ENCODE results near the gene TMEM109. TPM values are rescaled to one million over a fixed set of nuclear protein-coding genes. Genes with fewer than 3 reads are reported as not detected.
A peak's percentile ranks its signal among the peaks of the same experiment; 100 is the strongest.

Gene TMEM109
- total RNA-seq, 3 donors from 2014 or later, result 77.6 to 112 (median 77.7) TPM

DNA sequence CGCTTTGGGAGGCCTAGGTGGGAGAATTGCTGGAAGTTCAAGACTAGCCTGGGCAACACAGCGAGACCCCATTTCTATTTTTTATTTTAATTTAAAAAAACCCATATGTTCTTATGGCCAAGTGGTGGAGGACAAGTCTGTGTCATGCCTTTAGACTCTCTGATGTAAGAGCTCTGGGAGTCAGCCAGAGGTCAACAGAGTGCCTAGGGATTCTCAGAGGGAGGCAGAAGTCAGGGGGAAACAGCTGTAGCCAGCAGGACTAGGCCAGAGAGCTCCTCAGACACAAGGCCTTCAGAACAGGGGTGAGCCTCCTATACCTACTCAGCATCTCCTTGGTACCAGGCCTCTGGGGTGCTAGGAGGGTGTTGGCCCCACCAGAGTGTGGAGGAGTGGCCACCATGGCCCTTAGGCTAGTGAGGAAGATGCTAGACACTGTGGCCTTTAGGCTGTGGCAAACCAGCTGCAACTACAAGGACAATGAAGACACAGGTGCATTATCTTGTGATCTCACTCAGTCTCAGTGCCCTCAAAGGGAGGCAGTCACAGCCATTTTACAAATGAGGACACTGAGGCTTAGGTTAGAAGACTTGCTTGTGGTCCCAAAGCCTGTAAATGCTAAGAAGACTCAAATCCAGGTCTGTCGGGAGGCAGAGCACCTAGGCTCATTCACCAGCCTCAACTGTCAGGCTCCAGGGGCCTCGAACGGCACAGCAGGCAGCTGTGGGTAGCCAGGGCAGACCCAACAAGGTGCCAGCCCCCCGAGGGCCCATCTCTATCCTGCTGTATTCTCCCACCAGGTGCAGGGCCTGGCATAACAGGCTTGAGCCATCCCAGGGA lies 41.6 kb upstream of the TMEM109 start:
- no peaks in the 10 kb centered on the region for H3K4me1 ChIP-seq
- DNase-seq (ENCODE audit: low spot score in 2 of 2), result no peak
- no peaks in the 10 kb centered on the region for H3K36me3 ChIP-seq
- peak overlapping the region; percentile 7 to 52 for H3K27ac ChIP-seq
- TF ChIP-seq POLR2A (IDR thresholded peaks at IDR 0.05) (no peak), POLR2AphosphoS5 (IDR thresholded peaks at IDR 0.05) (no peak)
- TF ChIP-seq, protein P1, sequence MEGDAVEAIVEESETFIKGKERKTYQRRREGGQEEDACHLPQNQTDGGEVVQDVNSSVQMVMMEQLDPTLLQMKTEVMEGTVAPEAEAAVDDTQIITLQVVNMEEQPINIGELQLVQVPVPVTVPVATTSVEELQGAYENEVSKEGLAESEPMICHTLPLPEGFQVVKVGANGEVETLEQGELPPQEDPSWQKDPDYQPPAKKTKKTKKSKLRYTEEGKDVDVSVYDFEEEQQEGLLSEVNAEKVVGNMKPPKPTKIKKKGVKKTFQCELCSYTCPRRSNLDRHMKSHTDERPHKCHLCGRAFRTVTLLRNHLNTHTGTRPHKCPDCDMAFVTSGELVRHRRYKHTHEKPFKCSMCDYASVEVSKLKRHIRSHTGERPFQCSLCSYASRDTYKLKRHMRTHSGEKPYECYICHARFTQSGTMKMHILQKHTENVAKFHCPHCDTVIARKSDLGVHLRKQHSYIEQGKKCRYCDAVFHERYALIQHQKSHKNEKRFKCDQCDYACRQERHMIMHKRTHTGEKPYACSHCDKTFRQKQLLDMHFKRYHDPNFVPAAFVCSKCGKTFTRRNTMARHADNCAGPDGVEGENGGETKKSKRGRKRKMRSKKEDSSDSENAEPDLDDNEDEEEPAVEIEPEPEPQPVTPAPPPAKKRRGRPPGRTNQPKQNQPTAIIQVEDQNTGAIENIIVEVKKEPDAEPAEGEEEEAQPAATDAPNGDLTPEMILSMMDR (IDR thresholded peaks at IDR 0.05), result no peak
- no peaks in the 10 kb centered on the region for H3K27me3 ChIP-seq
- H3K4me3 ChIP-seq, result no peak overlapping the region
- H3K9me3 ChIP-seq, result no peaks in the 10 kb centered on the region
- intact Hi-C loops (cut with DNase I; ENCODE audit: low total_unique reads), result no loop called here

DNA sequence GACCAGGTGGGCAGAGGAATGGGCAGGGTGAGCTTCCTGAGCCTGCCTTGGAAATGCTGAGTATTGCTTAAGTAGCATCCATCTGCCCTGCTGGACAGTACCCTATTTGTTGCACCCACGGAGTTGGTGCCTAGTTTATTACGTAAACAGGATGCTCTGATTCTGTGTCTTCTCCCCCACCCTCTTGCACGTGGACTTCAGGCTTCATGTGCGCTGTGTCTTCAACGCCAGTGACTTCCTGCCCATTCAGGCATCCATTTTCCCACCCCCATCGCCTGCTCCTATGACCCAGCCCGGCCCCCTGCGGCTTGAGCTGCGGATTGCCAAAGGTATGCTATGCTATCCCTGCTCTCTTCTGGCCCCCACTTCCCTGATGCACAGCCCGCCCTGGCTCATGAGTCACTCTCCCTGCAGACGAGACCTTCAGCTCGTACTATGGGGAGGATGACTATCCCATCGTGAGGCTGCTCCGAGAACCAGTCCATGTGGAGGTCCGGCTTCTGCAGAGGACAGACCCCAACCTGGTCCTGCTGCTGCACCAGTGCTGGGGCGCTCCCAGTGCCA lies 40.9 kb upstream of the TMEM109 start:
- no peak for DNase-seq (ENCODE audit: low spot score in 2 of 2)
- peak overlapping the region; percentile 7 to 52 for H3K27ac ChIP-seq
- H3K9me3 ChIP-seq, result no peaks in the 10 kb centered on the region
- no peak overlapping the region for H3K4me3 ChIP-seq
- intact Hi-C loops (cut with DNase I; ENCODE audit: low total_unique reads), result no loop called here
- no peaks in the 10 kb centered on the region for H3K36me3 ChIP-seq
- TF ChIP-seq, protein P1 (IDR thresholded peaks at IDR 0.05), result no peak
- TF ChIP-seq POLR2AphosphoS5 (IDR thresholded peaks at IDR 0.05) (no peak), POLR2A (IDR thresholded peaks at IDR 0.05) (no peak)
- no peaks in the 10 kb centered on the region for H3K4me1 ChIP-seq
- H3K27me3 ChIP-seq, result no peaks in the 10 kb centered on the region

DNA sequence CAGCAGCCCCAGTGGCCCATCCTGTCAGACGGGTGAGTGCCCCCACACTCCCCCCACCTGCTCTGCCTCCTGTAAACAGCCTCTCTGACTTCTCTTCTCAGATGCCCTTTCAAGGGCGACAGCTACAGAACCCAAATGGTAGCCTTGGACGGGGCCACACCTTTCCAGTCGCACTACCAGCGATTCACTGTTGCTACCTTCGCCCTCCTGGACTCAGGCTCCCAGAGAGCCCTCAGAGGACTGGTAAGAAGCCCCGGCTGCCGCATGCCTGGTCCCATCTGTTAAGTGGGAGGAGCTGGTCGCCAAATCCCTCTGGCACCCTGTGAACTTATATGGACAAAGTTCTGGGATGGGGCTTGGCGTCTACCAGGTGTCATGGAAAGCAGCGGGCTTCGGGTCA lies 40.4 kb upstream of the TMEM109 start:
- H3K9me3 ChIP-seq, result no peaks in the 10 kb centered on the region
- H3K4me1 ChIP-seq, result no peaks in the 10 kb centered on the region
- no peak for TF ChIP-seq POLR2A (IDR thresholded peaks at IDR 0.05)
- TF ChIP-seq, protein P1 (IDR thresholded peaks at IDR 0.05), result no peak
- TF ChIP-seq POLR2AphosphoS5 (IDR thresholded peaks at IDR 0.05), result no peak
- no peaks in the 10 kb centered on the region for H3K36me3 ChIP-seq
- H3K27ac ChIP-seq, result no peak overlapping the region
- DNase-seq (ENCODE audit: low spot score in 2 of 2), result no peak
- intact Hi-C loops (cut with DNase I; ENCODE audit: low total_unique reads), result no loop called here
- no peak overlapping the region for H3K4me3 ChIP-seq
- no peaks in the 10 kb centered on the region for H3K27me3 ChIP-seq

DNA sequence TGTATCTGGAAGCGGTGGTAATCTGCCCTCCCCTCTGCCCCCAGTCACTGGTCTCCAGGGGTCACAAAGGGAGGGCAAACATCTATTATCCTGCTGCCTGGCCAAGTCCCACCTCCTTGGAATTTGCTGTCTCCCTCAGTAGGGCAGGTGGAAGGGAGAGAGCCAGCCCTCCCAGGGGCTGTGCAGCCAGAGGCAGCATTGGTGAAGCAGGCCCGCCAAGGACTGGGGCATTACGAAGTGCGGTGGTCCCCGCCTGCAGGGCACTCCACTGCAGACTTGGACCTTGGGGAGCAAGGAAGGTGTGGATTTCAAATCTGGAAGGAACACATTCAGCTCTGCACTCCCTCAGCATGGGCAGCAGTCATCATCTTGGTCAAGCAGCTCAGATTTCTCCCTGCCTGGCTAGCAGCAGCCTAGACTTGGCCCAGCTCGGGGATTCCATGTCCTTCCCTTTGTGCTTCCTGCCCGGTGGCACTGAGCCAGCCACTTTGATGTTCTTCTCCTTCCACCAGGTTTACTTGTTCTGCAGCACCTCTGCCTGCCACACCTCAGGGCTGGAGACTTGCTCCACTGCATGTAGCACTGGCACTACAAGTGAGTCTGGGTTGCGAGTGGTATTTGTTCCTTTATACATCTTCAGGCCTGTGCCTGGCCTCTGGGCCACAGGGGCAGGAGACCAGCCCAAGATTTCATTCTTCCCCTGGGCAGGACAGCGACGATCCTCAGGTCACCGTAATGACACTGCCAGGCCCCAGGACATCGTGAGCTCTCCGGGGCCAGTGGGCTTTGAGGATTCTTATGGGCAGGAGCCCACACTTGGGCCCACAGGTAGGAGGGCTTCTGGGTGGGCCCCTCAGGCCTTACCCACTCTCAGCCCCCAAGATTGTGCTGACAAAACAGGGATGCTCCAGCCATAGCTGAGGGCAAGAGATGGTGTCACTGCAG lies 39.3 kb upstream of the TMEM109 start:
- H3K4me3 ChIP-seq, result no peak overlapping the region
- no peak overlapping the region for H3K27ac ChIP-seq
- no peaks in the 10 kb centered on the region for H3K36me3 ChIP-seq
- no peaks in the 10 kb centered on the region for H3K9me3 ChIP-seq
- intact Hi-C loops (cut with DNase I; ENCODE audit: low total_unique reads), result no loop called here
- TF ChIP-seq POLR2A (IDR thresholded peaks at IDR 0.05) (no peak), POLR2AphosphoS5 (IDR thresholded peaks at IDR 0.05) (no peak)
- TF ChIP-seq, protein P1 (IDR thresholded peaks at IDR 0.05), result no peak
- H3K27me3 ChIP-seq, result no peaks in the 10 kb centered on the region
- H3K4me1 ChIP-seq, result no peaks in the 10 kb centered on the region
- no peak for DNase-seq (ENCODE audit: low spot score in 2 of 2)
